C4-2B (cell line): ENCODE results near the gene ZMYND10.

Experiments used
- CTCF ChIP-seq: fragments of 450-650 bp; conservative IDR thresholded peaks from 2 replicates; pipeline ENCODE4 v1.5.1; 2017; ENCODE audit warnings: mild to moderate bottlenecking
- ZFX ChIP-seq: fragments of 450-650 bp; IDR thresholded peaks from 2 replicates; pipeline ENCODE4 v1.6.1; 2017

- no peak; the same call in 1 of the 2 replicates for TF ChIP-seq CTCF
- no peak for TF ChIP-seq ZFX
Measured at GRCh38 chr3:50352781-50353180, 7.2 kb upstream of the ZMYND10 start.
